Activated naive CD8-positive, alpha-beta T cell treated with anti-CD3 and anti-CD28 coated beads, Interleukin-2, amount 10 ng/mL, durations not matched to agents 7 days and 5 days (primary cell): Measurements from ENCODE around the gene PRKCZ. TPM values are rescaled to one million over a fixed set of nuclear protein-coding genes. Genes with fewer than 3 reads are reported as not detected.
A peak's percentile ranks its signal among the peaks of the same experiment; 100 is the strongest.

ENCODE experiments used
- ATAC-seq: fragments of 150-1000 bp; cut with Tn5 transposase; one replicate; pipeline ENCODE4 v1.10.0; 2021; ENCODE audit warnings: low read depth, moderate library complexity
- POLR2A ChIA-PET: fragments of 350-600 bp; sonication (Branson Sonifier 250); formaldehyde crosslinking; loops from one replicate; lab custom pipeline; 2021; ENCODE audit warnings: antibody characterized with exemption; lab: Charles Lee
- DNase-seq: peaks from one replicate; pipeline ENCODE4 v3.0.0; 2021
- H3K27ac Mint-ChIP-seq: one replicate; pipeline ENCODE4 v1.8.0; 2022; ENCODE audit warnings: mild to moderate bottlenecking, mixed read lengths
- H3K27me3 Mint-ChIP-seq: one replicate; pipeline ENCODE4 v1.8.0; 2022; ENCODE audit warnings: mild to moderate bottlenecking, moderate library complexity, mixed read lengths
- H3K36me3 Mint-ChIP-seq: one replicate; pipeline ENCODE4 v1.8.0; 2021; ENCODE audit warnings: mild to moderate bottlenecking, mixed read lengths
- H3K4me1 Mint-ChIP-seq: one replicate; pipeline ENCODE4 v1.8.0; 2021; ENCODE audit warnings: mixed read lengths
- H3K4me3 Mint-ChIP-seq: one replicate; pipeline ENCODE4 v1.8.0; 2022; ENCODE audit warnings: mild to moderate bottlenecking, moderate library complexity, mixed read lengths
- H3K9me3 Mint-ChIP-seq: one replicate; pipeline ENCODE4 v1.8.0; 2021; ENCODE audit warnings: mixed read lengths
- total RNA-seq, 2 experiments: library from RNA; stranded (reverse); gene quantifications; one replicate each; pipeline ENCODE4 v1.2.3, GENCODE V29; 2021

PRKCZ gene
- total RNA-seq, 2 experiments from 2014 or later = 24.3 to 24.4 TPM

- Mint-ChIP-seq H3K27me3 (peaks cover 14% of the 10 kb centered on the region), H3K9me3 (peaks cover 5% of the 10 kb centered on the region), H3K36me3 (peaks cover 4% of the 10 kb centered on the region), H3K27ac (no peak overlapping the region), H3K4me3 (no peak overlapping the region), H3K4me1 (no peaks in the 10 kb centered on the region)
- DNase-seq (no peak), ATAC-seq (no peak)
- POLR2A ChIA-PET = interaction anchor here (1.1 kb wide), 1 partner anchor 10 kb away, joined by 4 read pairs; no protein-coding TSS in a partner anchor
Observed at GRCh38 chr1:2215329-2215728, 165.1 kb downstream of the PRKCZ start.

- POLR2A ChIA-PET = interaction anchor here (1.1 kb wide), 1 partner anchor 10 kb away, joined by 4 read pairs; no protein-coding TSS in a partner anchor
- no peak overlapping the region for H3K27ac Mint-ChIP-seq
- no peak overlapping the region for H3K4me3 Mint-ChIP-seq
Observed at GRCh38 chr1:2215909-2216766, 165.9 kb downstream of the PRKCZ start.

GRCh38 chr1:2216767-2217058 lies 166.5 kb downstream of the PRKCZ start:
- Mint-ChIP-seq H3K9me3 (peaks cover 5% of the 10 kb centered on the region), H3K4me1 (no peaks in the 10 kb centered on the region), H3K27ac (no peak overlapping the region), H3K36me3 (peaks cover 4% of the 10 kb centered on the region), H3K27me3 (peaks cover 18% of the 10 kb centered on the region), H3K4me3 (no peak overlapping the region)
- no peak for DNase-seq
- POLR2A ChIA-PET = no interaction called here
- no peak for ATAC-seq

More at GRCh38 chr1:2215909-2216766, 165.9 kb downstream of the PRKCZ start:
- ATAC-seq = no peak
- Mint-ChIP-seq H3K9me3 (peaks cover 5% of the 10 kb centered on the region), H3K4me1 (no peaks in the 10 kb centered on the region), H3K36me3 (peaks cover 4% of the 10 kb centered on the region), H3K27me3 (peaks cover 15% of the 10 kb centered on the region)
- no peak for DNase-seq

GRCh38 chr1:2221271-2221670 lies 171.1 kb downstream of the PRKCZ start:
- H3K27me3 Mint-ChIP-seq = peaks cover 28% of the 10 kb centered on the region

GRCh38 chr1:2224170-2224584 lies 174.0 kb downstream of the PRKCZ start:
- Mint-ChIP-seq H3K4me1 (peaks cover 3% of the 10 kb centered on the region), H3K9me3 (no peaks in the 10 kb centered on the region), H3K27ac (no peak overlapping the region), H3K27me3 (peaks cover 15% of the 10 kb centered on the region), H3K4me3 (no peak overlapping the region), H3K36me3 (peaks cover 2% of the 10 kb centered on the region)
- POLR2A ChIA-PET = interaction anchor here (0.8 to 1.9 kb wide), 3 partner anchors 10 to 86 kb away, joined by 3 to 6 read pairs (median 5); partner anchors contain the start of gene FAAP20
- no peak for DNase-seq
- no peak for ATAC-seq

More at GRCh38 chr1:2221271-2221670, 171.1 kb downstream of the PRKCZ start:
- Mint-ChIP-seq H3K36me3 (peaks cover 4% of the 10 kb centered on the region), H3K4me3 (no peak overlapping the region), H3K9me3 (peaks cover 5% of the 10 kb centered on the region), H3K4me1 (peaks cover under 1% of the 10 kb centered on the region), H3K27ac (no peak overlapping the region)
- no peak for DNase-seq
- POLR2A ChIA-PET = no interaction called here
- ATAC-seq = no peak

GRCh38 chr1:2224631-2225428 lies 174.6 kb downstream of the PRKCZ start:
- H3K27ac Mint-ChIP-seq = no peak overlapping the region
- ATAC-seq (no peak), DNase-seq (no peak)
- H3K27me3 Mint-ChIP-seq = peaks cover 15% of the 10 kb centered on the region
- H3K4me1 Mint-ChIP-seq = peaks cover 3% of the 10 kb centered on the region
- no peak overlapping the region for H3K4me3 Mint-ChIP-seq
- peaks cover 2% of the 10 kb centered on the region for H3K36me3 Mint-ChIP-seq
- H3K9me3 Mint-ChIP-seq = no peaks in the 10 kb centered on the region
- POLR2A ChIA-PET = interaction anchor here (1.0 to 1.9 kb wide), 3 partner anchors 11 to 30 kb away, joined by 3 to 6 read pairs (median 5); partner anchors contain the start of gene FAAP20

GRCh38 chr1:2226525-2227345 lies 176.5 kb downstream of the PRKCZ start:
- no peak overlapping the region for H3K4me3 Mint-ChIP-seq
- H3K4me1 Mint-ChIP-seq = peaks cover 8% of the 10 kb centered on the region
- H3K27ac Mint-ChIP-seq = peak overlapping the region; percentile 71
- ATAC-seq (no peak), DNase-seq (no peak)
- peaks cover 3% of the 10 kb centered on the region for H3K36me3 Mint-ChIP-seq
- H3K27me3 Mint-ChIP-seq = peaks cover 11% of the 10 kb centered on the region
- H3K9me3 Mint-ChIP-seq = no peaks in the 10 kb centered on the region
- POLR2A ChIA-PET = interaction anchor here (1.1 to 1.5 kb wide), 2 partner anchors 64 to 85 kb away, joined by 6 to 8 read pairs; no protein-coding TSS in a partner anchor

GRCh38 chr1:2227346-2228156 lies 177.3 kb downstream of the PRKCZ start:
- POLR2A ChIA-PET = interaction anchor here (0.5 to 2.6 kb wide), 16 partner anchors 13 to 164 kb away, joined by 3 to 10 read pairs (median 4); partner anchors contain the start of genes MORN1 and RER1
- DNase-seq (peak; percentile 99), ATAC-seq (peak; percentile 86)
- Mint-ChIP-seq H3K27ac (peak overlapping the region; percentile 65), H3K4me3 (peak overlapping the region; percentile 66), H3K9me3 (no peaks in the 10 kb centered on the region), H3K36me3 (peaks cover 3% of the 10 kb centered on the region), H3K27me3 (peaks cover 11% of the 10 kb centered on the region), H3K4me1 (peaks cover 15% of the 10 kb centered on the region)

- Mint-ChIP-seq H3K9me3 (no peaks in the 10 kb centered on the region), H3K36me3 (peaks cover 3% of the 10 kb centered on the region), H3K4me3 (peak within 1 kb of the TSS; percentile 94), H3K27me3 (peaks cover 11% of the 10 kb centered on the region), H3K4me1 (peaks cover 19% of the 10 kb centered on the region), H3K27ac (peak within 1 kb of the TSS; percentile 95)
- DNase-seq = no peak
- no peak for ATAC-seq
- POLR2A ChIA-PET = interaction anchor here (0.7 to 4.4 kb wide), 6 partner anchors 16 to 163 kb away, joined by 3 to 34 read pairs (median 8); partner anchors contain the start of genes MORN1 and RER1
Observed at GRCh38 chr1:2228157-2228594, 178.0 kb downstream of the PRKCZ start, which contains the start of gene SKI. TSS of gene SKI (plus strand) at chr1:2228319. CDS start at chr1:2228767, 448 bp downstream.

GRCh38 chr1:2228694-2229036 lies 178.5 kb downstream of the PRKCZ start:
- H3K27ac Mint-ChIP-seq = peak overlapping the region; percentile 95
- H3K36me3 Mint-ChIP-seq = peaks cover 3% of the 10 kb centered on the region
- H3K27me3 Mint-ChIP-seq = peaks cover 10% of the 10 kb centered on the region
- POLR2A ChIA-PET = interaction anchor here (0.9 to 4.4 kb wide), 15 partner anchors 16 to 357 kb away, joined by 3 to 34 read pairs (median 5); partner anchors contain the start of genes FAAP20, MORN1 and RER1
- H3K4me3 Mint-ChIP-seq = peak overlapping the region; percentile 94
- ATAC-seq (no peak), DNase-seq (no peak)
- H3K9me3 Mint-ChIP-seq = no peaks in the 10 kb centered on the region
- peaks cover 24% of the 10 kb centered on the region for H3K4me1 Mint-ChIP-seq

GRCh38 chr1:2229037-2229864 lies 179.0 kb downstream of the PRKCZ start:
- Mint-ChIP-seq H3K9me3 (no peaks in the 10 kb centered on the region), H3K4me3 (peak overlapping the region; percentile 94), H3K27me3 (peaks cover 7% of the 10 kb centered on the region), H3K4me1 (peaks cover 30% of the 10 kb centered on the region), H3K27ac (peak overlapping the region; percentile 95), H3K36me3 (peaks cover 3% of the 10 kb centered on the region)
- DNase-seq (peak; percentile 75), ATAC-seq (peak; percentile 4)
- POLR2A ChIA-PET = interaction anchor here (0.9 to 4.4 kb wide), 16 partner anchors 17 to 356 kb away, joined by 3 to 34 read pairs (median 6); partner anchors contain the start of genes FAAP20, MORN1 and RER1
